ENCODE data around the gene CUZD1.
"Not testable (repeated sequence)": the region's sequence is repeated elsewhere in the genome, so short reads cannot be mapped to it uniquely, and the experiment has no call there.

The CUZD1 gene

DNA sequence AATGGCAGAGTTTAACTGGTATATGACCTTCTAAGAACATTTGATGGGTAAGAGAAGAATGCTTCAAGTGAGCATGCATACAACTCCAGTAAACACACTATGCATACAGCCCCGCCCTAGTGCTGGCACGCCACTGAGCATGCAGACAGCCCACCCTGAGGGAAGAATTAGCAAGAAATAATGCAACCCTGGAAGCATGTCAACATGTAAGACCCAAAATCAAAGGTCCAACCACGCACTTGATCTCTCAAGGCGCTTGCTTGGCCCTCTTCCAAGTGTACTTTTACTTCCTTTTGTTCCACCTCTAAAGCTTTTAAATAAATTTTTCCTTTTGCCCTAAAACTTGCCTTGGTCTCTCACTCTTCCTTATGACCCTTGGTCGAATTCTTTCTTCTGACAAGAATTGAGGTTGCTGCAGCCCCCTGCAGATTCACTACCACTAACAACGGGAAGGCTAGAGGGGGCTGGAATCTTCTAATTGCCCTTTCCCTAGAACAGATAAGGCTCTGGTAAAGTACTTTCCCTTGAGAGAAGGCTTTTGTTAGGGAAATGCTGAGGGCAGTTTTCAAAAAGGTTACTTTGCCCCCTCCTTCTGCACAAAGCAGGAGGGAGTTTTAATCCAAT, 30.3 kb upstream of the CUZD1 start:
- TF ChIP-seq, protein P1, sequence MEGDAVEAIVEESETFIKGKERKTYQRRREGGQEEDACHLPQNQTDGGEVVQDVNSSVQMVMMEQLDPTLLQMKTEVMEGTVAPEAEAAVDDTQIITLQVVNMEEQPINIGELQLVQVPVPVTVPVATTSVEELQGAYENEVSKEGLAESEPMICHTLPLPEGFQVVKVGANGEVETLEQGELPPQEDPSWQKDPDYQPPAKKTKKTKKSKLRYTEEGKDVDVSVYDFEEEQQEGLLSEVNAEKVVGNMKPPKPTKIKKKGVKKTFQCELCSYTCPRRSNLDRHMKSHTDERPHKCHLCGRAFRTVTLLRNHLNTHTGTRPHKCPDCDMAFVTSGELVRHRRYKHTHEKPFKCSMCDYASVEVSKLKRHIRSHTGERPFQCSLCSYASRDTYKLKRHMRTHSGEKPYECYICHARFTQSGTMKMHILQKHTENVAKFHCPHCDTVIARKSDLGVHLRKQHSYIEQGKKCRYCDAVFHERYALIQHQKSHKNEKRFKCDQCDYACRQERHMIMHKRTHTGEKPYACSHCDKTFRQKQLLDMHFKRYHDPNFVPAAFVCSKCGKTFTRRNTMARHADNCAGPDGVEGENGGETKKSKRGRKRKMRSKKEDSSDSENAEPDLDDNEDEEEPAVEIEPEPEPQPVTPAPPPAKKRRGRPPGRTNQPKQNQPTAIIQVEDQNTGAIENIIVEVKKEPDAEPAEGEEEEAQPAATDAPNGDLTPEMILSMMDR (conservative IDR thresholded peaks at IDR 0.05; ENCODE audit: low read depth, low read length) = no peak
- Histone ChIP-seq H3K9ac (no peak overlapping the region), H4K20me1 (ENCODE audit: insufficient read depth) (no peaks in the 10 kb centered on the region), H3K79me2 (ENCODE audit: insufficient read depth, low read depth) (peaks cover 65% of the 10 kb centered on the region), H3K4me1 (ENCODE audit: low read depth, poor library complexity, severe bottlenecking) (peaks cover 28% of the 10 kb centered on the region), H3K36me3 (ENCODE audit: insufficient read depth) (no peaks in the 10 kb centered on the region), H3K4me2 (no peak overlapping the region), H3K4me3 (IDR thresholded peaks at IDR 0.05; ENCODE audit: insufficient read depth, low read depth, low read length) (no peak overlapping the region), H3K27ac (no peak overlapping the region), H3K27me3 (ENCODE audit: insufficient read depth, low read depth) (no peaks in the 10 kb centered on the region), H2AFZ (ENCODE audit: low read depth) (no peak overlapping the region)

DNA sequence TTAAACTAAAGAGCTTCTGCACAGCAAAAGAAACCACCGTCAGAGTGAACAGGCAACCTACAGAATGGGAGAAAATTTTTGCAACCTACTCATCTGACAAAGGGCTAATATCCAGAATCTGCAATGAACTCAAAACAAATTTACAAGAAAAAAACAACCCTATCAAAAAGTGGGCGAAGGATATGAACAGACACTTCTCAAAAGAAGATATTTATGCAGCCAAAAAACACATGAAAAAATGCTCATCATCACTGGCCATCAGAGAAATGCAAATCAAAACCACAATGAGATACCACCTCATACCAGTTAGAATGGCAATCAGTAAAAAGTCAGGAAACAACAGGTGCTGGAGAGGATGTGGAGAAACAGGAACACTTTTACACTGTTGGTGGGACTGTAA, 26.3 kb upstream of the CUZD1 start:
- H3K9ac ChIP-seq; H3K27ac ChIP-seq; H3K36me3 ChIP-seq (ENCODE audit: insufficient read depth); H2AFZ ChIP-seq (ENCODE audit: low read depth); H3K27me3 ChIP-seq (ENCODE audit: insufficient read depth, low read depth); H4K20me1 ChIP-seq (ENCODE audit: insufficient read depth); H3K4me2 ChIP-seq; H3K4me1 ChIP-seq (ENCODE audit: low read depth, poor library complexity, severe bottlenecking); H3K4me3 ChIP-seq (IDR thresholded peaks at IDR 0.05; ENCODE audit: insufficient read depth, low read depth, low read length): not testable (repeated sequence)
- peaks cover 60% of the 10 kb centered on the region for H3K79me2 ChIP-seq (ENCODE audit: insufficient read depth, low read depth)

DNA sequence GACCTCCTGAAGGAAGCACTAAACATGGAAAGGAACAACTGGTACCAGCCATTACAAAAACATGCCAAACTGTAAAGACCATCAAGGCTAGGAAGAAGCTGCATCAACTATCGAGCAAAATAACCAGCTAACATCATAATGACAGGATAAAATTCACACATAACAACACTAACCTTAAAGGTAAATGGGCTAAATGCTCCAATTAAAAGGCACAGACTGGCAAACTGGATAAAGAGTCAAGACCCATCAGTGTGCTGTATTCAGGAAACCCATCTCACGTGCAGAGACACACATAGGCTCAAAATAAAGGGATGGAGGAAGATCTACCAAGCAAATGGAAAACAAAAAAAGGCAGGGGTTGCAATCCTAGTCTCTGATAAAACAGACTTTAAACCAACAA, 23.1 kb upstream of the CUZD1 start:
- H3K79me2 ChIP-seq (ENCODE audit: insufficient read depth, low read depth) = peaks cover 59% of the 10 kb centered on the region
- not testable (repeated sequence) for H3K36me3 ChIP-seq (ENCODE audit: insufficient read depth); H2AFZ ChIP-seq (ENCODE audit: low read depth); H3K4me2 ChIP-seq; H3K27ac ChIP-seq; H3K27me3 ChIP-seq (ENCODE audit: insufficient read depth, low read depth); H3K9ac ChIP-seq; H3K4me3 ChIP-seq (IDR thresholded peaks at IDR 0.05; ENCODE audit: insufficient read depth, low read depth, low read length); H4K20me1 ChIP-seq (ENCODE audit: insufficient read depth)
- H3K4me1 ChIP-seq (ENCODE audit: low read depth, poor library complexity, severe bottlenecking) = peaks cover 14% of the 10 kb centered on the region

DNA sequence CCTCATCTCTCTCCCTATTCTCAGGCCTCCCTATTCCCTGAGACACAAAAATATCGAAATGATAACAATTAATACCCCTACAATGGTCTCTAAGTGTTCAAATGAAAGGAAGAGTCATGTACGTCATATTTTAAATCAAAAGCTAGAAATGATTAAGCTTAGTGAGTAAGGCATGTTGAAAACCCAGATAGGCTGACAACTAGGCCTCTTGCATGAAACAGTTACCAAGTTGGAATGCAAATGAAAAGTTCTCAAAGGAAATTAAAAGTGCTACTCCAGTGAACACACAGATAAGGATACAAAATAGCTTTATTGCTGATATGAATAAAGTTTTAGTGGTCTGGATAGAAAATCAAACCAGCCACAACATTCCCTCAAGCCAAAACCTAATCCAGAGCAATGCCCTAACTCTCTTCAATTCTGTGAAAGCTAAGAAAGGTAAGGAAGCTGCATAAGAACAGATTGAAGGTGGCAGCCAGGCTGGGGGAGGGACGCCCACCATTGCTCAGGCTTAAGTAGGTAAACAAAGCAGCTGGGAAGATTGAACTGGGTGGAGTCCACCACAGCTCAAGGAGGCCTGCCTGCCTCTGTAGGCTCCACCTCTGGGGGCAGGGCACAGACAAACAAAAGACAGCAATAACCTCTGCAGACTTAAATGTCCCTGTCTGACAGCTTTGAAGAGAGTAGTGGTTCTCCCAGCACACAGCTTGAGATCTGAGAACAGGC, 21.3 kb upstream of the CUZD1 start:
- peaks cover 57% of the 10 kb centered on the region for H3K79me2 ChIP-seq (ENCODE audit: insufficient read depth, low read depth)
- H2AFZ ChIP-seq (ENCODE audit: low read depth); H3K4me3 ChIP-seq (IDR thresholded peaks at IDR 0.05; ENCODE audit: insufficient read depth, low read depth, low read length); H4K20me1 ChIP-seq (ENCODE audit: insufficient read depth); H3K4me2 ChIP-seq; H3K9ac ChIP-seq; H3K36me3 ChIP-seq (ENCODE audit: insufficient read depth); H3K27me3 ChIP-seq (ENCODE audit: insufficient read depth, low read depth); H3K27ac ChIP-seq: not testable (repeated sequence)
- H3K4me1 ChIP-seq (ENCODE audit: low read depth, poor library complexity, severe bottlenecking) = peaks cover 14% of the 10 kb centered on the region

DNA sequence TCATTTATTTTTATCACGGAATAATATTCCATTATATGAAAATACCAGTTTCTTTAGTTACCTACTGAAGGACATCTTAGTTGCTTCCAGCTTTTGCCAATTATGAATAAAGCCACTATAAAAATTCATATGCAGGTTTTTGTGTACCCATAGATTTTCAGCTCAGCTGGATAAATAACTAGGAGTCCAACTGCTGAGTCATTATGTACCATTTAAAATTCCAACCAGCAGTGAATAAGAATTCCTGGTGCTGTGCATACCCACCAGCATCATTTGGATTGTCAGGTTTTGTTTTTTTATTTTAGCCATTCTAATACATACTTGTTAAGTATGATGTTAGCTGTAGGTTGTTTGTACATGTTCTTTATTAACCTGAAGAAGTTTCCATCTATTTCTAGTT, 19.2 kb upstream of the CUZD1 start:
- Histone ChIP-seq H3K27me3 (ENCODE audit: insufficient read depth, low read depth) (no peaks in the 10 kb centered on the region), H3K79me2 (ENCODE audit: insufficient read depth, low read depth) (peaks cover 63% of the 10 kb centered on the region), H4K20me1 (ENCODE audit: insufficient read depth) (no peaks in the 10 kb centered on the region), H3K4me2 (no peak overlapping the region), H3K36me3 (ENCODE audit: insufficient read depth) (no peaks in the 10 kb centered on the region), H2AFZ (ENCODE audit: low read depth) (no peak overlapping the region), H3K27ac (no peak overlapping the region), H3K4me1 (ENCODE audit: low read depth, poor library complexity, severe bottlenecking) (peaks cover 14% of the 10 kb centered on the region), H3K9ac (no peak overlapping the region), H3K4me3 (IDR thresholded peaks at IDR 0.05; ENCODE audit: insufficient read depth, low read depth, low read length) (no peak overlapping the region)
- TF ChIP-seq, protein P1 (conservative IDR thresholded peaks at IDR 0.05; ENCODE audit: low read depth, low read length) = no peak

DNA sequence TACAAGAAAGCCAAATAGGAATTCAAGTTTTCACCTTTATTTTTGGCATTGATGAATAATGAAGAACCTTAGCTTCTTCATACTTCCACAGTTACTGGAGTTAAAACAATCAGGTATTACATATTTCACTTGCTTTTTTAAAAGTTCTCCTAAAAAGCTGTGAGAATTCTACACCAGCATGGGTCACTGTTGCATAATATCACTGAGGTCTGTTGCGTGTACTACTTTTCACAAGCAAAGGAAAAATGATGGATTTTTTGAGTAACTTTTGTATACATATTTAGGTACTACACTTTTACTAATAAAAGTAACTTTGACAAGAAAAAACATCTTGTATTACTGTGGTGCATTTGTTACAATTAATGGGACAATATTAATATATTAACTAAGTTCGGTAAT, 18.5 kb upstream of the CUZD1 start:
- no peaks in the 10 kb centered on the region for H4K20me1 ChIP-seq (ENCODE audit: insufficient read depth)
- no peak overlapping the region for H3K4me3 ChIP-seq (IDR thresholded peaks at IDR 0.05; ENCODE audit: insufficient read depth, low read depth, low read length)
- no peak overlapping the region for H3K27ac ChIP-seq
- H2AFZ ChIP-seq (ENCODE audit: low read depth) = no peak overlapping the region
- H3K9ac ChIP-seq = no peak overlapping the region
- H3K4me2 ChIP-seq = no peak overlapping the region
- peaks cover 60% of the 10 kb centered on the region for H3K79me2 ChIP-seq (ENCODE audit: insufficient read depth, low read depth)
- H3K27me3 ChIP-seq (ENCODE audit: insufficient read depth, low read depth) = no peaks in the 10 kb centered on the region
- no peaks in the 10 kb centered on the region for H3K36me3 ChIP-seq (ENCODE audit: insufficient read depth)
- TF ChIP-seq, protein P1 (conservative IDR thresholded peaks at IDR 0.05; ENCODE audit: low read depth, low read length) = no peak
- H3K4me1 ChIP-seq (ENCODE audit: low read depth, poor library complexity, severe bottlenecking) = peaks cover 14% of the 10 kb centered on the region
